HG03039 (cell line): Measurements from ENCODE around the gene KDM4D.
"Not testable (repeated sequence)": the region's sequence is repeated elsewhere in the genome, so short reads cannot be mapped to it uniquely, and the experiment has no call there.

Experiments used
- ATAC-seq: cut with Tn5 transposase; IDR thresholded peaks from one replicate; pipeline ENCODE4 v1.9.1; 2021; ENCODE audit warnings: mild to moderate bottlenecking, moderate library complexity; ENCODE audit not compliant: unreplicated experiment

The KDM4D gene

DNA sequence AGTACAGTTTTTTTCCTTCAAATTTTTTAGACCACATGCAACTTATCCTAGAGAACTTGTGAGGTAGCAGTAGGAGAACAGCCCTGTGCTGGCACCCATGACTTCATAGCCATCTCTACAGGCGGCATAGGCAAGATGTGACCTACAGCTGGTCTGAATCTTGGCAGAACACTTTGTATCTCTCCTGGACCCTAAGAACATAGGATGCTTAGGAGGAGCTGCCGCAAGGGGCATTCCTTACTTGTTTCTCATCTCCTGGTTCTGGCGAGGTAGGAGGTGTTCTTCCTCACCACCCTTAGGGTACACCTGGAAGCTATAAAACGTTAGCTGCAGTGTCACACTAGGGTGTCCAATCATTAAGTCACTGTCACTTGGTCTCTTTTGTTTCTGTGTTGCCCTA lies 16.5 kb upstream of the KDM4D start:
- no peak for ATAC-seq

DNA sequence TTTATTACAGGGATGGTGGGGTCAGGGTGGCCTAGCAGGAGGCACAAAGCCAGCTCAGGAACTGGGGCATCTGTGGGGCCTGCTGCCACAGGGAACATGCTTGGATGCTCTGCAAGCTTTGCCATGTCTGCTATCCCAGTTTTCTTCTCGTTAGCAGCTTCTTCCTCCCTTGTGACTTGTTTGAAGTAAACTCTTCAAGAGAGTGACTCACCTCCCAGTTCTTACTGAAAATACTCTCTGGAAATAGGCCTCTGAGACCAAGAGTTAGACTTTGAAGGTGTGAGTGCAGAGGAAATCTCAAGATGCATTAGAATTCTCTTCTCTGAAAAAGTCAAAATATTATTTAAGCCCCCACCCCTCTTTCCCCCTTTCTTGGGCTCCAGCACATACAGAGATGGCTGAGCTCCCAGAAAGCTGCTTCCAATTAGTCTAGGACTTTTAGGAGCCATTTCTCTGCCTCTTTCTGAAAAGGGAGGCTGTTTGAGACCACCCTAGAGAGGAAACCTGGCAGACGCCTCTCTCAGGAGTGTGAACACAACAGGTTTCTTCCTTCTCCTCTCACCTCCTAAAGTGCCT lies 15.3 kb upstream of the KDM4D start:
- no peak for ATAC-seq

DNA sequence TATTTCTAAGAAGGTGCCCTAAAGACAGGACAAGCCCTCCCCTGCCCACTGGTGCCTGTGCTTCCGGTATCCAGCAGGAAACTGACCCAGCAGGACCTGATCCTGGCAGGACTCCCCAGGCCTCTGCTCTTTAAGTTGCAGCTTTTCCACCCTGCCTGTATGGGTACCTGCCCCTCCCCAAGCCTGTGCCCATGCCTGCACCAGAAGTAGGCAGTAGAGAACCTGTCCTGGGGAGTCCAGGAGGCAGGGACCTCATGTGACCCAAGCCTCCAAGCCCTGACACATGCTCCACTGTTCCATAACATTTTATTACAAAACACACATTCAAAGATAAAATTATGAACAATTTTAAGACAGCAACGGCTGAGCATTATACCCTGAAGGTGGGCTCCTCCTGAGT lies 14.3 kb upstream of the KDM4D start:
- ATAC-seq = no peak

DNA sequence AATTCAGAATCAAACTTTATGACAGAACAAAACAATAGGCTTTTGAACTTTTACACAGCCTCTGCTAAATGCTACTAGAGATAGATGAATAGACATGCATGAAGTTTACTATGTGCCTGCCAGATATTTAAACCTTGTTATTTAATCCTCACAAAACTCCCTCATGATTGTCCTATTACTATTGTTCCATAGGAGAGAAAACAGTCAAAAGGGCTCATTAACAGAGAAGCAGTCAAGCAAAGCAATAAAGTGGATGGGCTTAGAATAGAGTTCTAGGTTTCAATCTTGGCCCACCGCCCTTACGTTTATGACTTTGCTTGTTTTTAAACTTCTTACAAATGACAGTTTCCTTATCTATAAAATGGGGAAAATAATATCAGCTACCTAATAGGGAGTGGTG lies 13.0 kb upstream of the KDM4D start:
- no peak for ATAC-seq

DNA sequence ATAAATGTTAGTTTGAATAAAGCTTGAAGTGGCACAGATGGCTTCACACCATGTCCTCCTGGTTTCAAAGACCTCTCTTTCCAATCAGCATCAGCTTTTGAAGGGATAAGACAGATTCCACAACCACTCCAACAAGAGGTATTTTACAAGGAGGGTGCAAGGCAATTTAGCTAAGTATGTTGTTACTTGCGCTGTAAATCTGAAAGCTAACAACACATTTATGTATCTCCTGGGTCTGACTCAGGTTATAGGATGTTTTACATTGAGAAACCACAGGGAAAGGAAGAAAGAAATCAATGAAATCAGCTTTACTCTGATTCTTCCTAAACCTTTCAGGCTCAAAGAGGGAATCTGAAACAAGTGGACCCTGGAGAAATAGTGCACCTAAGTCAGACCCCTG lies 12.3 kb upstream of the KDM4D start:
- no peak for ATAC-seq

DNA sequence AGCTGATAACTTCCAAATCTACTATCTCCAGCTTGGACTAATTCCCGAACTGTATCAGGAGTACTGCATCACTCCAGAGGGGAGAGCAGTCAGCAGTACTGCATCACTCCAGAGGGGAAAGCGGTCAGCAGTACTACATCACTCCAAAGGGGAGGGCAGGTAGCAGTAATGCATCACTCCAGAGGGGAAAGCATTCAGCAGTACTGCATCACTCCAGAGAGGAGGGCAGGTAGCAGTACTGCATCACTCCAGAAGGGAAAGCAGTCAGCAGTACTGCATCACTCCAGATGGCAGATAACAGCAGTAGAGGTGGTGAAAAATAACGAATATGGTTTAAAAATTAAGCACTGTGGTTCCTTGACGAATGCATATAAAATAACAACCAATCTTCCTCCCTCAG lies 8.6 kb upstream of the KDM4D start:
- no peak for ATAC-seq

DNA sequence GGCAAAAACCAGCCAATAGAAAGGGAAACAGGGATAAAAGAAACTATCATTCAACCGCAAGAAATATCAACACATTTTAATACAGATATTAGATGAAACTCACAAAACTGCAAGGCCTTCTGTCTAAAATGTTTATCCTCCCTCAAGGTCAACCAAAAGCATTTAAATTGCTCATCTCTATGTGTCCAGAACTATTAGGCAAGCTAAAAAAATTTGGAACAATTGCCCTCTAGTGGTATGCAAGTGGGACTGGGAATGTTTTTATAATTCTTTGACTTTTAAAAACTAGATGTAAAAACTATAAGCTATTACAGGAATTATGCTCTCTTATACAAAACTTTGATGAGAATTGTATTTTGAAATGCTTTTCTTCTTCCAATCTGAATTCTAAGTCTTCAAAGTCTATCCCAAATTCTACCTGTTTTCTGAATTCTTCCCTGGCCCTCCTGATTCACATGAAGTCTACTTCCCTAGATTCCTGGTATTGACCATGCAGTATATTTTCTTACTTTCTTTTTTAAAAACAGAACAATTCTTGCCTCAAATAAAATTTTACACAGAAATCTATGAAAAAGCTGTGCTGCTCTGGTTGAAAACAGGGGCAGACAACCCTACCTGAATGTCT lies 5.1 kb upstream of the KDM4D start:
- ATAC-seq = no peak

DNA sequence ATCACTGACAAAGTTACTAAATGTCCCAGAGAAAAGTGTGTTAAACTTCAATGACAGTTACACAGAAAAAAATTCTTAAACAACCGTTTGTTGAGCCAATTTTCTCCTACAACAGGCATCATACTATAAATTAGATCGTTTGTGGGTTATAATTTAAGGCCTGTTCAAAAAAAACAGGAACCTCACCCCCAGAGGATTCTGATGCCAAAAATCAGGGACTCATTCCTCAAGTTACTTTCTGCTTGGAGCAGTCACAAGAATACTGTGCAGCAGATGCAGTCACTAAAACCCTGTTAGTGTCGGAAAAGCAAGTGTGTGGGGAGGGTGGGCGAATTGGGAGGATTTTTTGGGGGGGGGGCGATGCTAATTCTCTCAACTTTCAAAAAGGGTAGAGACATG lies 810 bp upstream of the KDM4D start:
- ATAC-seq = no peak

DNA sequence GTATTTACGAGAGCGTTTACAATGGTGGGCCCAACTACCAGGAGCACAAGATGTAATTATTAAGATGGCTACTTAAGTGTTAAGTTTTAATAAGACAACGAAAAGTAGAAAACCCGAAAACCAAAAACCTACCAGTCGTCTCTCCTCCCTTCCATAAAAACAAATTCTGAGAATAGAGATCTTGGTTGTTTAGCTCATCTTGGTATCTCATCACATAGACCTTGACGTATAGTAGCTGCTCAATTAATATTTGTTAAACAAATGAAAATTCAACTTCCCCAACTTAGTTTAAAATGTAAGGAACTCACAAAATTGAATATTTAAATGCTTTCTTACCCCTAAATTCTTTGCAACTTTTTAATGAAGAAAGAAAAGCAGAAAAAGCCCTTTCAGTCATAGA lies 669 bp downstream of the KDM4D start:
- no peak for ATAC-seq

DNA sequence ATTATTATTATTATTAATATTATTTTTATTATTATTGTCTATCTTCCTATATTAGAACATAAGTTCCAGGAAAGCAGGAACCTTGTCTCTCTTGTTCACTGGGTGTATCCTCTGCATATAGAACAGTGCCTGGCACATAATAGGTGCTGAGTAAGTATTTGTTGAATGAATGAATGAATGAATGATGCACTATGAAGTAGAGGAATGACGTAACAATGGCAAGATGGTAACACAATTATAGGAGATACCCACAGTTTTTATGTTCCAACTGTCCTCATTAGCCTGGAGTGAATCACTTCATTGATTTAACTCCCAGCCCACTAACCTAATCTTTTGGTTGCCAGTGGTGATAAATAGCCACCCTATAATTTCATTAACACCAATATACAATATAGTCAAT lies 2.1 kb downstream of the KDM4D start:
- no peak for ATAC-seq

DNA sequence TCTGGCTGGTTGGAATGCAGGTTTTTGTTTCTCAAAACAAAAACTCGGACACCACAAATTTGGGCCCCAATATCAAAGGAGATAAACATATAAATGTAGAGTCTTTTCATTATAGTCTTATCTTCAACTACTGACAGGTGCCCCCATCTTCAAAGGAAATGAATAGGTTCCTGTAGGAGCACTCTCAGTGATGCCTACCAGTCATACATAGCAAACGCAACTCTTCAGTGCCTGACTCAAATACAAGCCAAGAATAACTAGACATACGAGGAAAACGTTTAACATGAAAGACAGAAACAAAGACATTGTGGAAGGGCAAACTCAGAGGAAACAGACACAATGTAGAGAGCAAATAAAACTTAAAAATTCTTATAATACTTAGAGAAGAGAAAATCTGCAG lies 13.9 kb downstream of the KDM4D start:
- no peak for ATAC-seq

DNA sequence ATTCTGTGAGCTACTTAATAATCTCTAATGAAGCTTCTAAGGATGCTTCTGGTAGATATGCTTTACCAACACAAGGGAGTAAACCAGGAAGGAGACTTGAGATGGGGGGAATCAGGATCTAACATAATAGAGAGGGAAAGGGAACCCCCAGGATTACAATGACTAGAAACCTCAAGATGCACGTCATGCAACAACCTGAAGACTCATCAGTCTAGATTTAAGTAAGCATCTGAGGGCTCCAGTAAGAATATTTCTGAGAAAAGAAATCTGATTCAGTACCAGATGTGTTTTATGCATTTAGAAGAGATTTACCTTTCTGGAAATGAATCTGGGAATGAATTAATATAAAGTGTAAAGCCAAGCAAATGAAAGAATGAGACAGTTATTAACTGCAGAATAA lies 15.2 kb downstream of the KDM4D start:
- ATAC-seq = no peak

DNA sequence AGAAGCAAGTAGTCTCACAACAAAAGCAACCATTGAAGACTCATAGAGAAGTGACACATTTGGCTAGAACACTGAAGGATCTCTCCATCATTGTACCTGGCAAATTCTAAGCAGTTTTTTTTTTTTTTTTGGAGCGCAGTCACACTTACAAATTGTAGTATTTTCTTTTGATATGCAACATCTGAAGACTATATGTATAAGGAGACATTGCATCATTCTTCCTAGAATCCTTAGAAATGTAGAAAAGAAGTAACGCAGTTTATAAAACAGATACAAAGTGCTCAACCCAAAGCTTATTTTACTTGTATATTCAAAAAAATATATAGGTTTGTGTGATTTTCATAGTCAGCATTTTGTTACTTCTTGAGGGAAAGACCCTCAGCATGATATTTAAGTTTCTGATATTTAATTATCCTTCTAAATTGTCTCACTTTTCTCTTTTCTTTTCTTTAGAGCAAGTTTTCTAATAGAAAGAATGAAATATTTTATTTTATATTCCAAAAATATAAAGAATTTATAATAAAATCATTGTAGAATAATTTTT lies 20.0 kb downstream of the KDM4D start:
- no peak for ATAC-seq

DNA sequence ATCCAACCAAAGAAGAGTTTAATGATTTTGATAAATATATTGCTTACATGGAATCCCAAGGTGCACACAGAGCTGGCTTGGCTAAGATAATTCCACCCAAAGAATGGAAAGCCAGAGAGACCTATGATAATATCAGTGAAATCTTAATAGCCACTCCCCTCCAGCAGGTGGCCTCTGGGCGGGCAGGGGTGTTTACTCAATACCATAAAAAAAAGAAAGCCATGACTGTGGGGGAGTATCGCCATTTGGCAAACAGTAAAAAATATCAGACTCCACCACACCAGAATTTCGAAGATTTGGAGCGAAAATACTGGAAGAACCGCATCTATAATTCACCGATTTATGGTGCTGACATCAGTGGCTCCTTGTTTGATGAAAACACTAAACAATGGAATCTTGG lies 23.9 kb downstream of the KDM4D start:
- no peak for ATAC-seq

DNA sequence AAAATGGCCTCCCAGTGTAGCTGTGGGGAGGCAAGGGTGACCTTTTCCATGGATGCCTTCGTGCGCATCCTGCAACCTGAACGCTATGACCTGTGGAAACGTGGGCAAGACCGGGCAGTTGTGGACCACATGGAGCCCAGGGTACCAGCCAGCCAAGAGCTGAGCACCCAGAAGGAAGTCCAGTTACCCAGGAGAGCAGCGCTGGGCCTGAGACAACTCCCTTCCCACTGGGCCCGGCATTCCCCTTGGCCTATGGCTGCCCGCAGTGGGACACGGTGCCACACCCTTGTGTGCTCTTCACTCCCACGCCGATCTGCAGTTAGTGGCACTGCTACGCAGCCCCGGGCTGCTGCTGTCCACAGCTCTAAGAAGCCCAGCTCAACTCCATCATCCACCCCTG lies 24.8 kb downstream of the KDM4D start:
- ATAC-seq = no peak

DNA sequence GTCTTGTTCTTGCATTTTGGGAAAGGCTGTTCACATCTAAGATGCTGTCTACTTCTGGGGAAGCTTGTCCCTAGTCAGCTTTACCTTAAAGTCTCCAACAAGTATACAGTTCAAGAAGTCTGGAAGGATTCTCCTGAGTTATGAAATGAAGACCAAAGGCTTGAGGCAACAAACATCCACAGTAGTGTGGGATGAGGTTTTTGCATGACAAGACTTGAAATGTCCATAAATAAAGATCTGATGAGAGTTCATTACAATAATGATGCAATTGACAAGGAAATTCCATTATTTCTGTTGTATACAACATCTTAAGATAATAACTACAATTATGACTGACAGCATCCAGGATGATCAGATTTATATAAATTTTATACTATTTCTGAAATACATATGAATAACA lies 30.2 kb downstream of the KDM4D start:
- no peak for ATAC-seq

DNA sequence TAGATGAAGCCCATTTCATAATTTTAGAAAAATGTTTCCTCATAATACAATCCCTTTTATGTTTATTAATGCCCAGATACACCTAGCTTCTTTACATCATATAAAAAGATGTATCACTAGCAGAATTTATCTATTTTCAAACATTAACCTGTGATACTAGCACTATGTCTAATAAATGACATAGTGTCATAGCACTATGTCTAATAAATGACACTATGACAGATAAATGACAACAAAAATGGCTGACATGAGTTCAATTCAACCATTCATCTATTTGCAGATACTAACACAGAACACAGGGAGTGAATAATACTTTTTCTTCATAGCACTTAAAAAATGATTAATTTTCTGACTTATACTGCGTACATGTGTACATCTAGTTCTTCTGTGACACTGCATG lies 32.1 kb downstream of the KDM4D start:
- ATAC-seq = no peak

DNA sequence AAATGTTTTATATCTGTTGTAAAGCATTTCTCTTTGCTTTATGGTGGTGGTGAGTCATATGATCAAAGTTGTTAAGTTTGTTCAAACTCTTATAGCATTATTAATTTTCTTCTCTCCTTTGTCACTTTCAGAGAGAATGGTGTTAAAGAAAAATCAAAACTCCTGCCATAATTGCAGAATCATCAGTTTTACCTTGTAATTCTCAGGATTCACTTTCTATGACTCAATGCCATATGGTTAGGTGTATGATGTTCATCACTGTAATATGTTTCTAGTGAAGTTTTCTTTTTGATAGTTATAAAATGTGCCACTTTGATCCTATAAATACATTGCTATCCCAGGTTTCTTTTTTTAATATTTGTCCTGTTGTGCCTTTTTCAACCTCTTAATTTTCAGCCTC lies 37.9 kb downstream of the KDM4D start:
- no peak for ATAC-seq

DNA sequence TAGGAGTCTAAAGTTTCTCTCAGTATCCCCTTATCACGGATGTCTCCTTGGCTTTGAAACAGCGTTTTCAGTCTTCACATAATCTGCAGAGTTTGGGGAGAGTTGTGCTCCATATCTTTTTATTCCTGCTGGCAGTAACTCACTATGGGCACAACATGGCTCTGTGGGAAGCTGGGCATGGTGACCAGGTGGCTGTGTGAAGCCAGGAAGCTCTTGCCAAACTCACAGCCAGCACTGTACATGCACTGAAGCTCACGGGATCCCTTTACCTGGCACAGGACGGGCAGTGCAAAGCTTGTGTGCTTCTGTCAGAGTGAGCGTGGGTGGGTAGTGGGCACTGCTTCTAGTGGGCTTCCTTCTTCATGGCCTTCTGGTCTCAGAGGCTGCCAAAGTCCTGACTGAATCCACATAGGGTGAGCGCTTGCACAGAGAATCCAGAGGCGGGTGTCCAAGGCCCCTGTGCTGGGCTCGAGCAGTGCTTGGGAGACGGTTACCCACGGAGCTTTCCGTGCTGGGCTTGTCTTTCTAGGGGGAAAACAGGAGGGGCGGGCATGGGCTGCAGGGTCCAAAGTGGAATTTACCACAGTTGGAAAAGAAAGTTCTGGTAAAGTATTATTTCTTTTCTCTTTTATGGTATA lies 40.8 kb downstream of the KDM4D start:
- ATAC-seq = no peak

DNA sequence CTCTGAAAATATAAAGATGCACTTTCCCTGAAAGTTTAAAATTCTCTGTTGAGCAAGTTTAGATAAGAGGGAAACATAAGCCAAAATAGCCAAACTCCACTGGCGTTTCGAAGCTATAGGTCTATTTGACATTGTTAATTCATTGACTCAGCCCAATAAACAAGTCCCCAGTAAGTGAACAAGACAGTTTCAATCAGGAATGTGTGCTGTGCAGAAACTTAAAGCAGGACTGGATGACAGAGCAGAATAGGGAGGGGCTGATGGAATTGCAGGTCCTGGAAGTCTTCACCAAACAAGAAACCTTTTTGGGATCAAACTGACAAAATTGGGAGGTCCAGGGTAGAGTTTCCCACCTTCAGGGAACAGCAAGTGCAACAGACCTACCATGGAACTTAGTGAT lies 42.6 kb downstream of the KDM4D start:
- no peak for ATAC-seq

DNA sequence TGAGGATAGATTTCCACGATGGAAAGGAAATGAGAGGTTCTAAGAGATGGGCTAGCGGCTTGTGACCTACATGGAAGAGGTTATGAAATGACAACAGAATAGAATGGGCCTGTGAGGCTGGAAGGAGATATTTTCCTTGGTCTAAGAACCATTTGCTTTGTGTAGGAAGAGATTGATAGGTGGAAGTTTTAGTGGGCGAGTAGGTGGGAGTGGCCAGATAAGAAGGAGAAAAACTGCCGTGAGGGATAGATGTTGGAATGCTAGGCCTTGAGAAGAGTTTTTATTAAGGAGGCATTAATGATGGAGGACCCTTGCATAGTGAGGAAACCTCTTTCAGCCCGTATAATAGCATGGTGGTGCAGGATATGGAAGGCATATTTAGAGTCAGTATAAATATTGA lies 48.0 kb downstream of the KDM4D start:
- ATAC-seq = not testable (repeated sequence)

DNA sequence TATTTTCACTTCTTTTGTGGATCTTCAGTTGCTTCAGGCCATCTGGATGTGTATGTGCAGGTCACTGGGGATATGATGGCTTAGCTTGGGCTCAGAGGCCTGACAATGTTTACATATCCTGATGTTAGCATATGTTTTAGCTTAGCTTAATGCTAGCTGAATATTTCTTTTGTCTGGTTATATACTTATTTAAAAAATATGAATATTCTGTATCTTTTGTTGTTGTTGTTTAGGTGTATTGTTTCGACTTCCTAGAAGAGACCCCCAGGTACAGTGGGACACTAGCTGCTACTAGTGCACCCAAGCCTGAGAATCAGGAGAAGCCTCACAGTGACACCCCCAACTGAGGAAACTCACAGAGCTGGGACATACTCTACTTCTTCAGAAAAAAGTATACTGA lies 51.4 kb downstream of the KDM4D start, which contains the start of gene KDM4E:
Gene KDM4E, plus strand, starts transcription at position 301 of the 400 bp plus-strand sequence. CDS start 300 bp downstream, outside the sequence.
- ATAC-seq = no peak
